GM13976 (cell line): ENCODE measurements around the gene NUDT21.

Source experiments
- DNase-seq: peaks from one replicate; pipeline ENCODE4 v3.0.0; 2012; ENCODE audit warnings: low spot score
- CTCF ChIP-seq: IDR thresholded peaks from 2 replicates; pipeline ENCODE4 v1.5.1; 2012; ENCODE audit warnings: borderline replicate concordance, mild to moderate bottlenecking; ENCODE audit not compliant: insufficient read depth; ENCODE audit errors: extremely low read depth, missing control alignments, control extremely low read depth
- in situ Hi-C: fragments of 300-500 bp; cut with MboI; formaldehyde crosslinking; loops from one replicate; pipeline ENCODE4 v1.12.0; 2022; ENCODE audit warnings: low sequenced_read_pairs, mixed read lengths, inconsistent platforms; ENCODE audit not compliant: unreplicated experiment

NUDT21 gene

GRCh38 chr16:56420613-56421012, 30.5 kb downstream of the NUDT21 start:
- no peak for DNase-seq
- in situ Hi-C loops, result no loop called here
- TF ChIP-seq CTCF, result no peak

GRCh38 chr16:56419740-56420548, 31.2 kb downstream of the NUDT21 start:
- DNase-seq, result no peak
- no peak for TF ChIP-seq CTCF
- in situ Hi-C loops, result no loop called here

GRCh38 chr16:56417138-56417537, 34.0 kb downstream of the NUDT21 start:
- no peak for TF ChIP-seq CTCF
- no peak for DNase-seq
- in situ Hi-C loops, result no loop called here

- DNase-seq, result no peak
- in situ Hi-C loops, result no loop called here
- no peak for TF ChIP-seq CTCF
Measured at GRCh38 chr16:56415875-56416274, 35.3 kb downstream of the NUDT21 start.

GRCh38 chr16:56414366-56414765, 36.8 kb downstream of the NUDT21 start:
- TF ChIP-seq CTCF, result no peak
- DNase-seq, result no peak
- in situ Hi-C loops, result no loop called here

- no peak for TF ChIP-seq CTCF
- in situ Hi-C loops, result no loop called here
- no peak for DNase-seq
Measured at GRCh38 chr16:56413381-56413780, 37.8 kb downstream of the NUDT21 start.
